SK-N-MC (cell line): ENCODE data around the gene PITPNC1.

ENCODE experiments used
- EZH2 ChIP-seq: fragments of 200-600 bp; sonication (generic); IDR thresholded peaks from one replicate; pipeline ENCODE4 v1.6.1; 2017; ENCODE audit warnings: antibody characterized with exemption
- POLR2AphosphoS5 ChIP-seq: IDR thresholded peaks from 2 replicates; pipeline ENCODE4 v1.6.1; 2012; ENCODE audit warnings: mild to moderate bottlenecking, low read depth, low read length, borderline replicate concordance

GRCh38 chr17:67488161-67488560 lies 111.1 kb downstream of the PITPNC1 start:
- no peak for TF ChIP-seq EZH2
- no peak for TF ChIP-seq POLR2AphosphoS5
